Fibroblast of the aortic adventitia (primary cell): ENCODE measurements around the gene RAB3IL1. TPM values are rescaled to one million over a fixed set of nuclear protein-coding genes. Genes with fewer than 3 reads are reported as not detected.

ENCODE experiments used
- DNase-seq: peaks from one replicate; pipeline ENCODE4 v3.0.0-alpha.2; 2010; ENCODE audit warnings: low read depth
- H3K4me3 ChIP-seq: 2 replicates; pipeline ENCODE4 v1.5.1; 2011; ENCODE audit warnings: low read depth, mild to moderate bottlenecking, control low read depth, low read length, moderate library complexity
- CTCF ChIP-seq: IDR thresholded peaks from 2 replicates; pipeline ENCODE4 v1.5.1; 2011; ENCODE audit warnings: mild to moderate bottlenecking, low read length, control low read depth, inconsistent platforms; ENCODE audit not compliant: insufficient read depth
- total RNA-seq: library from RNA; depleted of rRNA; stranded (reverse); fragments of >200 nt; gene quantifications from 2 replicates; pipeline ENCODE4 v1.2.3, GENCODE V29; 2012; ENCODE audit warnings: low replicate concordance

Gene RAB3IL1
- total RNA-seq, 1 donor: 17.1 TPM

GRCh38 chr11:61908730-61909316 lies 8.5 kb downstream of the RAB3IL1 start:
- no peak for TF ChIP-seq CTCF

GRCh38 chr11:61907871-61908729 lies 9.3 kb downstream of the RAB3IL1 start:
- H3K4me3 ChIP-seq: no peak overlapping the region
- no peak for DNase-seq
- no peak for TF ChIP-seq CTCF

More at GRCh38 chr11:61908730-61909316, 8.5 kb downstream of the RAB3IL1 start:
- no peak for DNase-seq
- H3K4me3 ChIP-seq: no peak overlapping the region

- DNase-seq: no peak
- TF ChIP-seq CTCF: no peak
- no peak overlapping the region for H3K4me3 ChIP-seq
Measured at GRCh38 chr11:61907282-61907681, 10.1 kb downstream of the RAB3IL1 start.

- DNase-seq: no peak
- no peak for TF ChIP-seq CTCF
- no peak overlapping the region for H3K4me3 ChIP-seq
Measured at GRCh38 chr11:61906522-61906909, 10.8 kb downstream of the RAB3IL1 start.

GRCh38 chr11:61905801-61906521 lies 11.4 kb downstream of the RAB3IL1 start:
- TF ChIP-seq CTCF: no peak
- H3K4me3 ChIP-seq: no peak overlapping the region
- DNase-seq: no peak

GRCh38 chr11:61905067-61905696 lies 12.2 kb downstream of the RAB3IL1 start:
- no peak for TF ChIP-seq CTCF
- DNase-seq: no peak
- no peak overlapping the region for H3K4me3 ChIP-seq
